Urinary bladder (tissue), 4 donors: ENCODE measurements around the gene KIF6. TPM values are rescaled to one million over a fixed set of nuclear protein-coding genes. Genes with fewer than 3 reads are reported as not detected.

Source experiments
- DNase-seq: peaks from one replicate; pipeline ENCODE4 v3.0.0-alpha.2; 2015; ENCODE audit errors: extremely low spot score
- H3K27ac ChIP-seq: one replicate; pipeline ENCODE4 v1.5.1; 2013; ENCODE audit warnings: low read depth, mild to moderate bottlenecking, moderate library complexity
- H3K36me3 ChIP-seq: one replicate; pipeline ENCODE4 v1.6.1; 2013; ENCODE audit warnings: mild to moderate bottlenecking, moderate library complexity; ENCODE audit not compliant: insufficient read depth
- H3K4me1 ChIP-seq: one replicate; pipeline ENCODE4 v1.6.1; 2013; ENCODE audit warnings: mild to moderate bottlenecking, moderate library complexity; ENCODE audit not compliant: insufficient read depth
- H3K4me3 ChIP-seq: one replicate; pipeline ENCODE4 v1.5.1; 2013; ENCODE audit warnings: low read depth, low read length
- whole genome bisulfite sequencing: extraction: QIAGEN DNeasy Blood & Tissue Kit; methylation state at CpG from one replicate; pipeline ENCODE4 v1.1.7; 2013; 5-methylcytosine and 5-hydroxymethylcytosine counted together
- polyA plus RNA-seq: library from polyadenylated mRNA; stranded (reverse); fragments of 200-250 nt; gene quantifications from one replicate; pipeline ENCODE4 v1.2.3, GENCODE V29; 2013
- total RNA-seq: library from RNA; depleted of rRNA; stranded (reverse); fragments of >200 nt; gene quantifications from one replicate; pipeline ENCODE4 v1.2.3, GENCODE V29; 2014
- donor health status: healthy with polysubstance abuse.
- donor health status: healthy.

The KIF6 gene
- total and polyA plus RNA-seq, 2 donors = 0.14 to 1.1 TPM

DNA sequence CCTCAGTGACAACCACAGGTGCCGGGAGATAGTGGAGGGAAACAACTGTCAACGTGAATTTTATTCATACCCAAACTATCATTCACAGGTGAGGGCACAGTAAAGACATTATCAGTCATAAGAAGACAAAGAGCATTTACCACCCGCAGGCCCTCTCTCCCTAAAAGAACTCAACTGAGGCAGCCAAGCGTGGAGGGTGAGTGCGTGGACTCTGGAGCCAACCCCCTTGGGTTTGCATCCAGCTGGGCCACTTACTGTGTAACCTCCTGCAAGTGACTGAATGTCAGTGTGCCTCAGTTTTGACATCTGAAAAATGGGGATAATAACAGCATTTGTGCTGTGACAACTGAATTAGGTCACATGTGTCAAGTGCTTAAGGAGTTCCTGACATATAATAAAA lies 332.1 kb downstream of the KIF6 start:
- Histone ChIP-seq H3K36me3 (no peaks in the 10 kb centered on the region), H3K4me3 (no peak overlapping the region), H3K4me1 (no peaks in the 10 kb centered on the region), H3K27ac (no peak overlapping the region)
- 88% methylated on average over 5 of the region's 5 CpGs for WGBS
- DNase-seq = no peak

- Histone ChIP-seq H3K4me3 (no peak overlapping the region), H3K36me3 (no peaks in the 10 kb centered on the region), H3K4me1 (no peaks in the 10 kb centered on the region), H3K27ac (no peak overlapping the region)
- no peak for DNase-seq
- WGBS = 95% methylated on average over 8 of the region's 8 CpGs
Observed at GRCh38 chr6:39391182-39391581, 334.0 kb downstream of the KIF6 start.

DNA sequence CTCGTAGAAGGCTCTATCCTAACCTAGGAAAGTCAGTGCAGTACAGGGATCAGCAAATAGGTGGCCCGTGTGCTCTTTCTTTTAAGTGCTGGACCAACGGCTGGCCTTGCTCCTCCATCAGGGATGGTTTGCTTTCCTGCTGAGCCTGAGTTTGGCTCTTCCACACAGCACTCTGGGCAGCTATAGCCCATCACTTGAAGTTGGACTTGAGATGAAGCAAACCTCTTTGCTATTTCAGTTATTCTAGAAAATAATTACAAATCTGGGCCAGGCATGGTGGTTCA lies 335.8 kb downstream of the KIF6 start:
- Histone ChIP-seq H3K4me1 (no peaks in the 10 kb centered on the region), H3K36me3 (no peaks in the 10 kb centered on the region), H3K27ac (no peak overlapping the region), H3K4me3 (no peak overlapping the region)
- WGBS = 65% methylated on average over 3 of the region's 3 CpGs
- no peak for DNase-seq

DNA sequence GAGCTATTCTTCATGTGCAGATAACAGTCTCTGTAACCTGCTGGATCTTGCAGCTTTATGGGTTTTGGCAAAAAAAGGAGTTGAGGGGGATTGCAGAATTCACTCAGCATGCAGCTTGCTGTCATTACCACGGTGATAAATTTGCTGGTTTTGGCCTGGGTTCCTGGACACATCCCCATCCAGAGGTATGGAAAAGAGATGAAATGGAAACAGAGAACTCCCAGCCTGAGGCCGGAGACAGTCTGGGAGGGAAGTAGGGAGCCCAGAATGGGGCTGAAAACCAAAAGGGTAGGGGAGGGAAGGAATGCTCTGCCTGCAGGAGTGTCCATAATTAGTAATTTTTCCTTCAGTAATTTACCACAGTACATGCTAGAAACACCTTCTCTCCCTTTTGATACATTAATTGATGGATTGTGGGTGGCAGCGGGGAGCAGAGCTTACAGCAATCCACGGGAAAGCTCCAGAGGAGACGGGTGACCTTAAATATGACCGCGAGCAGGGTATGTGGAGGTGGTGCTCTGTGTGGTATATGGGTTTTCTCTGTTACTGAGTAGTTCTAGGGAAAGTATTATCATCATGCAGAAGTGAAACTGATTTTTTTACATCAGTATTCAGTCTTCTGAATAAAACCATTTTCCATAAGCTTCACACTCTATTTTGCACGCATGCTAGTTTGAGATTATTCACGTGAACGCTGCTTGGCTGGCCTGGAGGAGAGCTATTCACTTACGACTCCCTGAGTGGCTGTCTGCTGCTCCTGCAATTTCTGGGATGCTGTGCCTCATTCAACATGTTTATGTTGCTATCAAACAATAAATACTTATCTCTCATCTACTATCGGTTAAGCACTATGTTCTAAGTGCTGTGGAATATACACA lies 336.4 kb downstream of the KIF6 start:
- 72% methylated on average over 12 of the region's 12 CpGs for WGBS

DNA sequence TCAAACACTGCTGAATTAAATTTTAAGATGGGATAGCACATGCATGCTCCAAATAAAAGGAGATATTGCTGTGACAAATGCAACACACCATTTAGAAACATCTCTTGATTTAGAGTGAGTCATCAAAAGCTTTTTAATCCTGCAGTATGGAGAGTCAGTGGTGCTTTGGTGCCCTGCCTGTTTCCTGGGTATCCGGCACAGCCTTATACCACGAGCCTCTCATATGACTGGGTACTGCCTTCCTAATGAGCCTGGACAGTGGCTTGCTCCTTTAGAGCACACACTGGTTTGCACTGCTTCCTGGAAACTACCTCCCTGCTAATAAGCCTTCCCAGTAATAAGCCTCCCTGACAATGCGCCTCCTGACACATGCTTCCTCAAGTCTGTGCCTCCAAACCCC lies 337.4 kb downstream of the KIF6 start:
- H3K4me1 ChIP-seq = no peaks in the 10 kb centered on the region
- WGBS = 89% methylated on average over 3 of the region's 3 CpGs
- no peaks in the 10 kb centered on the region for H3K36me3 ChIP-seq
- no peak overlapping the region for H3K4me3 ChIP-seq
- H3K27ac ChIP-seq = no peak overlapping the region
- no peak for DNase-seq

More for the DNA sequence above, 336.4 kb downstream of the KIF6 start:
- H3K4me1 ChIP-seq = no peaks in the 10 kb centered on the region
- H3K36me3 ChIP-seq = no peaks in the 10 kb centered on the region
- H3K27ac ChIP-seq = no peak overlapping the region
- DNase-seq = peak; percentile 76
- H3K4me3 ChIP-seq = no peak overlapping the region

- Histone ChIP-seq H3K4me3 (no peak overlapping the region), H3K4me1 (no peaks in the 10 kb centered on the region), H3K36me3 (no peaks in the 10 kb centered on the region), H3K27ac (no peak overlapping the region)
- WGBS = 20% methylated on average over 3 of the region's 3 CpGs
- no peak for DNase-seq
Observed at GRCh38 chr6:39386487-39386886, 338.7 kb downstream of the KIF6 start.

GRCh38 chr6:39381550-39382140 lies 343.6 kb downstream of the KIF6 start:
- WGBS = 90% methylated on average over 5 of the region's 5 CpGs
- Histone ChIP-seq H3K27ac (no peak overlapping the region), H3K4me1 (no peaks in the 10 kb centered on the region), H3K36me3 (no peaks in the 10 kb centered on the region), H3K4me3 (no peak overlapping the region)
- DNase-seq = no peak

DNA sequence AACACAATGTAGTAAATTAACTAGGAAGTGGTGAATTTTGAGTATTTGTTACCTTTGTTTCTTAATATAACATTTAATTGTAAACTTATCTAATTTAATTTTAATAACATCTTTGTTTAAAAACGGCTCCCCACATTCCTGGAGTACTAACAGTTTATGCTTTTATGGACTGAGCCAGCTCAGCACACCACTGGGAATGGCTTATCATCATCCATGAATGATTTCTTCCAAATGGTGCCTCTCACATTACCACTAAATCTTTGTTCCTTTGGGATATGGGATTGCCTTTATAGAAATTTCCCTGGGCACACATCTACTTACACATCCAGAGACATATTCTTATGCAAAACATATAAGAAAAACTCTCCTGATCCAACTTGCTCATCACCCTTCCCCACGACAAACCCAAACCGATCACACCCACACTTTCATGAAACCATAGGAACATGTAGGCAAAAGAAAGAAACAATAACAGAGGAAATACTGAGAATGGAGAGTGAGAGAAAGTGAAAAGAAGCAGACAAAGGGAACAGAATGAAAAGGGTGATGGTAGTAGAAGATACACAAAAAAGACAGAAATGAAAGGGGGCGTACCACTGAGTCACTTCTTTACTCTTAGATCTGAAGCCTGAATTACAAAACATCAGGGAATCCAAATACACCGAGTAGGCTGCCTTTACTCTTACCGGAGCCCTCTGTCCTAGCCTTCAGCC lies 344.2 kb downstream of the KIF6 start:
- no peaks in the 10 kb centered on the region for H3K36me3 ChIP-seq
- no peak for DNase-seq
- no peak overlapping the region for H3K4me3 ChIP-seq
- H3K4me1 ChIP-seq = no peaks in the 10 kb centered on the region
- WGBS = 82% methylated on average over 6 of the region's 6 CpGs
- no peak overlapping the region for H3K27ac ChIP-seq

DNA sequence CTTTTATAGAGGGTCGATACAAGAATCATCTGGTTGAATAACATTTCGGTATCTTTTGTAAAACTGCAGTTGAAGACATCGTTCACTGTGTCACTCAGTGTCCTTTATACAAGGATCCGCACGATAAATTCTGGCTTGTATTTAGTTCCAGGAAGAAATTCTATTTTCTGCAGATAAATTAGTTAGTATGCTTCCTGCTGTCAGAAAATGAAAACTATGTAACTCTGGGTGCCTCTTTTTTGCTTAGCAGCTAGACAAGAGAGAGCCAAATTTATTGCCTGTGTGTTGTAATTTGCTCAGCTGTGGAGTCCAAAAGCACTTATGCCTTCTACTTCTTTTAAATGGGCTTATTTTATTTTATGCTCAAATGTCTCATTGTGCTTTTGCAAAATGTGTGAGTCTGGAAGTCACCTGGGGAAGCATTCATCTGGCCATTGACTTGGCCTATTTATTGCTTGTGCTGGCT lies 346.2 kb downstream of the KIF6 start:
- 67% methylated on average over 5 of the region's 5 CpGs for WGBS
- DNase-seq = peak; percentile 28
- H3K27ac ChIP-seq = no peak overlapping the region
- no peak overlapping the region for H3K4me3 ChIP-seq
- H3K36me3 ChIP-seq = no peaks in the 10 kb centered on the region
- no peaks in the 10 kb centered on the region for H3K4me1 ChIP-seq

GRCh38 chr6:39378175-39378959 lies 346.8 kb downstream of the KIF6 start:
- Histone ChIP-seq H3K36me3 (no peaks in the 10 kb centered on the region), H3K4me3 (no peak overlapping the region), H3K4me1 (no peaks in the 10 kb centered on the region), H3K27ac (no peak overlapping the region)
- DNase-seq = no peak
- WGBS = 75% methylated on average over 10 of the region's 10 CpGs

DNA sequence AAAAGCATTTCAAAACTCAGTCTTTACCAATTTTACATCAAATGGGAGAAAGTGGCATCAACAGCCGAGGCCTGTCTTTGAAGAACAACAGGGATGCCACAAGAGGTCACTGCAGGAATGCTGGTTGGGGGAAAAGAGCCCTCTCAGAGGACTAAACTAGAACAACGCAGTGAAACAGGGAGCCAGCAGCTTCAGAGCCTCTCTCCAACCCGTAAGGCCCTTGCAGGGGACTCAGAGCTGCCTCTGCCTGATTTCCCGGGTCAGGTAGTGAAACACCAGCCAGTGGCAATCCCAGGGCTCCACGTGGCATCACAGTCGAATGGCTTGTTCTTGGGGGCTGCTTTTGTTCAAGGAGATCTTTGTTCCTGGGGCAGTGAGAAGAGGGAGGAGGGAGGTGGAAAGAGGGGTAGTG lies 347.7 kb downstream of the KIF6 start:
- H3K36me3 ChIP-seq = no peaks in the 10 kb centered on the region
- H3K4me3 ChIP-seq = no peak overlapping the region
- WGBS = 17% methylated on average over 6 of the region's 6 CpGs
- H3K27ac ChIP-seq = no peak overlapping the region
- no peaks in the 10 kb centered on the region for H3K4me1 ChIP-seq
- DNase-seq = peak; percentile 65

DNA sequence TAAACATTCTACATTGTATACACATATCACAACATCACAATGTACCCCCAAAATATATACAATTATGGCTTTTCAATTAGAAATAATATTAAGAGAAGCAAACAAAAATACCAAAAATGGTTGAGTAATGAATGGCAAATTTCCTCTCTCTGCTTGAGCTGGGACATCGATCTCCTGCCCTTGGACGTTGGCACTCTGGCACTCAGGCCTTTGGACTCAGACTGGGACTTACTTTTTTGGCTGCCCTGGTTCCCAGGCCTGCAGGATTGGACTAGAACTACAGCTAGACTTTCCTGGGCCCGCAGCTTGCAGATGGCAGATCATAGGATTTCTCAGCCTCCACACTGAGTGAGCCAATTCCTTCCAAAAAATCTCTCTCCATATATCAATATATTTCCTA lies 349.8 kb downstream of the KIF6 start:
- DNase-seq = no peak
- no peak overlapping the region for H3K4me3 ChIP-seq
- no peaks in the 10 kb centered on the region for H3K4me1 ChIP-seq
- 82% methylated on average over 3 of the region's 3 CpGs for WGBS
- H3K27ac ChIP-seq = no peak overlapping the region
- no peaks in the 10 kb centered on the region for H3K36me3 ChIP-seq

- WGBS = 78% methylated on average over 3 of the region's 3 CpGs
- H3K4me3 ChIP-seq = no peak overlapping the region
- no peaks in the 10 kb centered on the region for H3K4me1 ChIP-seq
- H3K27ac ChIP-seq = no peak overlapping the region
- no peaks in the 10 kb centered on the region for H3K36me3 ChIP-seq
- DNase-seq = no peak
Observed at GRCh38 chr6:39370390-39370789, 354.8 kb downstream of the KIF6 start.
